ENCODE data around the gene KAT14.

DNA sequence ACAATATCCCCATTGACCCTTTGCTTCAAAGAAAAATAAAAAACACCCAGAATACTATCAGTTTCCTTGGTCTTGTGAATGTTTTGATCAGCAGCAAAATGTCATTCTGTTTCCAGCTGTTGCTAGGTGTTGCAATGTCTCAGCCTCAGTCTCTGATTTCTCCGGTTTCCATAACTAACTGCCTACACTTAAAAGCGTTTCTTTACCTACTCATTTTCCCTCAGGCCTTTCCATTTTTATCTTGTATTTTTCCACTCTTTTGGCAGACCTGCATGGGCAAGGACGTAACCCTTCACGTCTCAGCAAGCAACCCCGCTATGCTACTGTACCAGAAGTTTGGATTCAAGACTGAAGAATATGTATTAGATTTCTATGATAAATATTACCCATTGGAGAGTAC lies 49.4 kb downstream of the KAT14 start:
- TF ChIP-seq, protein P1, sequence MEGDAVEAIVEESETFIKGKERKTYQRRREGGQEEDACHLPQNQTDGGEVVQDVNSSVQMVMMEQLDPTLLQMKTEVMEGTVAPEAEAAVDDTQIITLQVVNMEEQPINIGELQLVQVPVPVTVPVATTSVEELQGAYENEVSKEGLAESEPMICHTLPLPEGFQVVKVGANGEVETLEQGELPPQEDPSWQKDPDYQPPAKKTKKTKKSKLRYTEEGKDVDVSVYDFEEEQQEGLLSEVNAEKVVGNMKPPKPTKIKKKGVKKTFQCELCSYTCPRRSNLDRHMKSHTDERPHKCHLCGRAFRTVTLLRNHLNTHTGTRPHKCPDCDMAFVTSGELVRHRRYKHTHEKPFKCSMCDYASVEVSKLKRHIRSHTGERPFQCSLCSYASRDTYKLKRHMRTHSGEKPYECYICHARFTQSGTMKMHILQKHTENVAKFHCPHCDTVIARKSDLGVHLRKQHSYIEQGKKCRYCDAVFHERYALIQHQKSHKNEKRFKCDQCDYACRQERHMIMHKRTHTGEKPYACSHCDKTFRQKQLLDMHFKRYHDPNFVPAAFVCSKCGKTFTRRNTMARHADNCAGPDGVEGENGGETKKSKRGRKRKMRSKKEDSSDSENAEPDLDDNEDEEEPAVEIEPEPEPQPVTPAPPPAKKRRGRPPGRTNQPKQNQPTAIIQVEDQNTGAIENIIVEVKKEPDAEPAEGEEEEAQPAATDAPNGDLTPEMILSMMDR (IDR thresholded peaks at IDR 0.05) = no peak
- TF ChIP-seq EP300 (IDR thresholded peaks at IDR 0.05; ENCODE audit: low read depth) = no peak
- TF ChIP-seq POLR2A (IDR thresholded peaks at IDR 0.05) = no peak
